Measurements from ENCODE around the gene PNMA6E. TPM values are rescaled to one million over a fixed set of nuclear protein-coding genes. Genes with fewer than 3 reads are reported as not detected.
A peak's percentile ranks its signal among the peaks of the same experiment; 100 is the strongest.

Gene PNMA6E
- total and polyA plus RNA-seq, 8 donors, result not detected

DNA sequence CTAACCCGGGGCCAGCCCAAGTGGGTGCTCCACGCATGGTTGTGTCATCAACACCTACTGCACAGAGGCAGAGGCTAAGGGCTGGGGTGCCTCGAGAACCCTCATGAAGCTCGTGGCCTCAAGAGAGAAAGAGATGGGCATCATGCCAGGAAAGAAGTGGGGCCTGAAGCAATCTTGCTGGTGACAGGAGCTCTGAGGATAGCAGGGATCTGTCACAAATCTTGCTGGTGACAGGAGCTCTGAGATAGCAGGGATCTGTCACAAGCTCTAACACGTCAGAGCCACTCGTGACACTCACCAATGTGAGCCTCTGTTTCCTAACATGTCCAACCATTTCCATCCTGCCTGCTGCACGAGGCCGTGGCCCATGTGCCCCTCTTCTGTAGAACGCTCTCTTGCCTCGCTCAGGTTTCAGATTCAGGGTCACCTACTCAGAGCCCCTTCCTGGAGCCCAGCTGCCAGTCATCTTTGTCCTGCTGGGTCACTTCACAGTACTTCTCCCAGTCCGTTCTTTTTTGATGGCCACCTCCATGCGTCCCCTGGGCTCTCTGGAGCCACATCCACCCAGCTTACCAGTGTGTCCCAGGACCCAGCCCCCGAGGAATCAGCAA is 21.1 kb downstream of the PNMA6E start:
- ATAC-seq, result no peak
- peak in 1 of 4 donors; percentile 32 for DNase-seq
- intact Hi-C loops (cut with DNase I), result no loop called here
- Histone ChIP-seq H3K27me3 (no peaks in the 10 kb centered on the region), H3K4me1 (no peaks in the 10 kb centered on the region), H3K4me3 (no peak overlapping the region), H3K36me3 (no peaks in the 10 kb centered on the region), H3K27ac (no peak overlapping the region), H3K9me3 (no peaks in the 10 kb centered on the region)
- no peak for TF ChIP-seq CTCF (IDR thresholded peaks at IDR 0.05)

DNA sequence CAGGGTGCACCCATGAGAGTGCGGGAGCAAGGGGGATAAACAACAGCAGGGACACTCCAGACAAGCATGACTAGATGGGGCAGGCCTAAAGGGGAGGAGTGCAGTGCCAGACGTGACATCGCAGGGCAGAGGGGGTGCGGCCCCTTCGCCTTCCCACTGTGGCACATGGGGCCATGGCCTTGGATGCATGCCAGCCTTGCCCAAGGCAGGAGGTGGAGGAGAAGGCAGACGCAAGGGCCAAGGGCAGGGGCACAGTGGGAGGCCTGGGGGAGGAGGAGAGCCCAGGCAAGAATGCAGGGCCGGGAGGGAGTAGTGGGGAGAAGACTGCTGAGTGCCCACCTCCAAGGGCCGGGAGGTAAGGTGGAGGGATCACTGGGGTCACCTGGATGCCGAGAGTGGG is 21.6 kb downstream of the PNMA6E start:
- Histone ChIP-seq H3K36me3 (no peaks in the 10 kb centered on the region), H3K4me1 (no peaks in the 10 kb centered on the region), H3K27ac (no peak overlapping the region), H3K4me3 (no peak overlapping the region), H3K9me3 (no peaks in the 10 kb centered on the region), H3K27me3 (no peaks in the 10 kb centered on the region)
- intact Hi-C loops (cut with DNase I), result no loop called here
- DNase-seq (no peak), ATAC-seq (no peak)
- no peak for TF ChIP-seq CTCF (IDR thresholded peaks at IDR 0.05)

GRCh38 chrX:153378607-153379006 is 22.5 kb downstream of the PNMA6E start:
- H3K4me1 ChIP-seq, result no peaks in the 10 kb centered on the region
- H3K36me3 ChIP-seq, result no peaks in the 10 kb centered on the region
- no peak overlapping the region for H3K27ac ChIP-seq
- no peak for DNase-seq
- H3K9me3 ChIP-seq, result no peaks in the 10 kb centered on the region
- TF ChIP-seq CTCF (IDR thresholded peaks at IDR 0.05), result no peak
- intact Hi-C loops (cut with DNase I), result no loop called here
- H3K4me3 ChIP-seq, result no peak overlapping the region
- no peak for ATAC-seq
- no peaks in the 10 kb centered on the region for H3K27me3 ChIP-seq

GRCh38 chrX:153377727-153378126 is 23.4 kb downstream of the PNMA6E start:
- DNase-seq (no peak), ATAC-seq (no peak)
- no peaks in the 10 kb centered on the region for H3K27me3 ChIP-seq
- no peak overlapping the region for H3K4me3 ChIP-seq
- no peaks in the 10 kb centered on the region for H3K9me3 ChIP-seq
- H3K27ac ChIP-seq, result no peak overlapping the region
- intact Hi-C loops (cut with DNase I), result no loop called here
- H3K36me3 ChIP-seq, result no peaks in the 10 kb centered on the region
- no peak for TF ChIP-seq CTCF (IDR thresholded peaks at IDR 0.05)
- no peaks in the 10 kb centered on the region for H3K4me1 ChIP-seq

DNA sequence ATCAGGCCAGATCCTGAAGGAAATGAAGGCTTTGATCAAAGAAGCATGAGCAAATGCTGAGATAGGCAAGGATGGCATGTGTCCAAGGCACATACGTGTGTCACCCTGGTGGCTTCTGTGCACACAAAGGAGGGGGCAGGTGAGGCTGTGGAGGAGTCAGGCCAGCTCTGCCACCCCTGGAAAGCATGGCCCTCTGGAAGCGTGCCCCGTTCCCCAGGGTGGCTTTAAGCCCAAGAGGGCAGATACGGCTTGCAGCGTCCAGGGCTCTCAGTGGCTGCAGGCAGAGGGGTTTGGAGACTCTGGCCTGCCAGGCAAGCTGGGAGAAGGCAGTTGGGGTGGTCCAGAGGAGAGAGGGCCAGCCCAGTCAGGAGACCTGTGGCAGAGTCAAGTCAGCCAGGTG is 25.6 kb downstream of the PNMA6E start:
- intact Hi-C loops (cut with DNase I), result no loop called here
- no peak overlapping the region for H3K4me3 ChIP-seq
- no peaks in the 10 kb centered on the region for H3K36me3 ChIP-seq
- ATAC-seq (no peak), DNase-seq (no peak)
- H3K27me3 ChIP-seq, result no peaks in the 10 kb centered on the region
- H3K4me1 ChIP-seq, result no peaks in the 10 kb centered on the region
- no peaks in the 10 kb centered on the region for H3K9me3 ChIP-seq
- no peak for TF ChIP-seq CTCF (IDR thresholded peaks at IDR 0.05)
- H3K27ac ChIP-seq, result no peak overlapping the region
